GM12891 (cell line): Measurements from ENCODE around the gene KHDRBS2.

ENCODE experiments used
- DNase-seq: peaks from one replicate; pipeline ENCODE4 v3.0.0; 2011; ENCODE audit warnings: low spot score; ENCODE audit not compliant: insufficient read length
- FAIRE-seq: peaks from 2 replicates; lab custom pipeline; 2011; peaks lifted over from hg19 to GRCh38; lab: Jason Lieb, UNC
- PAX5 ChIP-seq: IDR thresholded peaks from 2 replicates; pipeline ENCODE4 v1.6.1; 2011; ENCODE audit warnings: low read length, moderate library complexity, mild to moderate bottlenecking; ENCODE audit not compliant: insufficient read depth, severe bottlenecking
- POLR2A ChIP-seq: IDR thresholded peaks from 2 replicates; pipeline ENCODE4 v1.6.1; 2011; ENCODE audit warnings: low read depth, low read length, control low read depth
- POLR2AphosphoS5 ChIP-seq: IDR thresholded peaks from 2 replicates; pipeline ENCODE4 v1.6.1; 2011; ENCODE audit warnings: low read depth, low read length, control low read depth
- POU2F2 ChIP-seq: IDR thresholded peaks from 2 replicates; pipeline ENCODE4 v1.6.1; 2011; ENCODE audit warnings: low read depth, mild to moderate bottlenecking, control low read depth, low read length, moderate library complexity
- SPI1 ChIP-seq: IDR thresholded peaks from 2 replicates; pipeline ENCODE4 v1.6.1; 2011; ENCODE audit warnings: low read depth, low read length, control low read depth
- TAF1 ChIP-seq: IDR thresholded peaks from 2 replicates; pipeline ENCODE4 v1.6.1; 2011; ENCODE audit warnings: low read depth, low read length, control low read depth

The KHDRBS2 gene

GRCh38 chr6:61901748-61902147 lies 384.3 kb downstream of the KHDRBS2 start:
- TF ChIP-seq POU2F2 (no peak), POLR2AphosphoS5 (no peak), POLR2A (no peak), SPI1 (no peak), TAF1 (no peak), PAX5 (no peak)
- no peak for FAIRE-seq

GRCh38 chr6:61894536-61894935 lies 391.5 kb downstream of the KHDRBS2 start:
- FAIRE-seq (no peak), DNase-seq (no peak)
- TF ChIP-seq POLR2AphosphoS5 (no peak), SPI1 (no peak), POU2F2 (no peak), TAF1 (no peak), PAX5 (no peak), POLR2A (no peak)

More at GRCh38 chr6:61901748-61902147, 384.3 kb downstream of the KHDRBS2 start:
- no peak for DNase-seq

GRCh38 chr6:61887423-61887822 lies 398.6 kb downstream of the KHDRBS2 start:
- no peak for TF ChIP-seq POU2F2
- no peak for TF ChIP-seq PAX5
- no peak for TF ChIP-seq TAF1
- no peak for TF ChIP-seq SPI1
- FAIRE-seq (no peak), DNase-seq (no peak)

- FAIRE-seq: no peak
- DNase-seq: no peak
- no peak for TF ChIP-seq PAX5
- no peak for TF ChIP-seq POLR2AphosphoS5
- no peak for TF ChIP-seq SPI1
- TF ChIP-seq POU2F2: no peak
- no peak for TF ChIP-seq TAF1
- no peak for TF ChIP-seq POLR2A
Observed at GRCh38 chr6:61886608-61887259, 399.3 kb downstream of the KHDRBS2 start.

GRCh38 chr6:61869632-61870400 lies 416.2 kb downstream of the KHDRBS2 start:
- no peak for TF ChIP-seq TAF1
- TF ChIP-seq POLR2AphosphoS5: no peak
- TF ChIP-seq SPI1: no peak
- no peak for TF ChIP-seq POLR2A
- TF ChIP-seq POU2F2: no peak
- no peak for TF ChIP-seq PAX5
- DNase-seq (no peak), FAIRE-seq (no peak)

GRCh38 chr6:61868507-61869080 lies 417.4 kb downstream of the KHDRBS2 start:
- TF ChIP-seq POLR2AphosphoS5 (no peak), PAX5 (no peak), POLR2A (no peak), TAF1 (no peak), POU2F2 (no peak), SPI1 (no peak)
- DNase-seq (no peak), FAIRE-seq (no peak)

- no peak for FAIRE-seq
- TF ChIP-seq SPI1: no peak
- TF ChIP-seq PAX5: no peak
- TF ChIP-seq POLR2AphosphoS5: no peak
- no peak for TF ChIP-seq TAF1
- TF ChIP-seq POLR2A: no peak
- no peak for TF ChIP-seq POU2F2
Observed at GRCh38 chr6:61867635-61868034, 418.4 kb downstream of the KHDRBS2 start.

GRCh38 chr6:61857541-61857940 lies 428.5 kb downstream of the KHDRBS2 start:
- no peak for DNase-seq
- TF ChIP-seq TAF1 (no peak), POLR2AphosphoS5 (no peak), POU2F2 (no peak), PAX5 (no peak), SPI1 (no peak), POLR2A (no peak)
- no peak for FAIRE-seq

More at GRCh38 chr6:61867635-61868034, 418.4 kb downstream of the KHDRBS2 start:
- DNase-seq: no peak

- DNase-seq (no peak), FAIRE-seq (no peak)
- TF ChIP-seq TAF1 (no peak), SPI1 (no peak), POU2F2 (no peak), POLR2A (no peak), POLR2AphosphoS5 (no peak), PAX5 (no peak)
Observed at GRCh38 chr6:61841958-61842357, 444.1 kb downstream of the KHDRBS2 start.
